Fibroblast of peridontal ligament (primary cell): ENCODE data around the gene LAMA2.
A peak's percentile ranks its signal among the peaks of the same experiment; 100 is the strongest.
"Not testable (repeated sequence)": the region's sequence is repeated elsewhere in the genome, so short reads cannot be mapped to it uniquely, and the experiment has no call there.

Experiments used
- DNase-seq: peaks from one replicate; pipeline ENCODE4 v3.0.0-alpha.2; 2010; ENCODE audit errors: extremely low read depth

The LAMA2 gene

DNA sequence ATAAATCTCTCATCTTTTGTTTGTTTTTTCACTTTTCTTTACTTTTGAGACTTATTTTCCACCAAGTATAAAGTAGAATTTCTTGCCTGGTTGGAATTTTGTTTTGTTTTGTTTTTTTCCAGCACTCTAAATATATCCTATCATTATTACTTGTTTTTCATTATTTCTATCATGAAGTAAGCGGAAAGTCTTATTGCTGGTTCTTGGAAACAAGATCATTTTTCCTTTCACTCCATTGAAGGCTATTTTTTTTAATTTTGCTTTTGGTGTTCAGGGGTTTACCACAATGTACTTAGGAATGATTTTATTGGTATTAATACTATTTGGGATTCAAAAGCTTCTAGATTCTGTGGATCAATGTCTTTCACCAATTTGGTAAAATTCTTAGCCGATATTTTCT lies 190.1 kb downstream of the LAMA2 start:
- DNase-seq: no peak

DNA sequence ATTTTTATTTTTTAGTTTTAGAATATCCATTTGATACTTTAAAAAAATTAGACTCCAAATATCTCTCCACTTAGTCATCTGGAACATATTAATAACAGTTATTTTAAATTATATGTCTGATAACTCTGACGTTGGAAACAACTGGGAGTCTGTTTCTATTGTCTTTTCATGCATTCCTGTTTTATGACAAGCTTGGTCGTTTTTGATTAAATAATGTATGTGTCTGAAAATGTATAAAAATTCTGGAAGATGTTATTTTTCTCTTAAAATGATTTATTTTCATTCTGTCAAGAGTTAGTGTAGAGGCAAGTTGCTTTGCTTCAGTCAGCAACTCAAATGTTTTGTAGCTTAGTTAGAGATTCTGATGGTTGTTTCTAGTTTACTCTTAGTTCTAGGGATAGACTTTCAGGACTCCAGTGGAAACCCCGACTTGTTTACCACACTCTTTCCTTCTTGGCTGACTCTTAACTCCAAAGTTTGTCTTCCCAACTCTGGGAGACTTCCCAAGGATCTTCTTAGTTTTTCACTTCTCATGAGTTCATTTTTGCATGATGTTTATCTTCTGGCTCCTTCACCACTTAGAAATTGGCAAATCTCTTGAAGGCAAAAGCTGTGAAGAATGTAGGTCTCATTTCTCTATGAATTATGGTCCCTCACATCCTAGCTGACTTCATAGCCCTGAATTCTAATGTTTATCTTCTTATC lies 190.9 kb downstream of the LAMA2 start:
- DNase-seq: peak; percentile 82

DNA sequence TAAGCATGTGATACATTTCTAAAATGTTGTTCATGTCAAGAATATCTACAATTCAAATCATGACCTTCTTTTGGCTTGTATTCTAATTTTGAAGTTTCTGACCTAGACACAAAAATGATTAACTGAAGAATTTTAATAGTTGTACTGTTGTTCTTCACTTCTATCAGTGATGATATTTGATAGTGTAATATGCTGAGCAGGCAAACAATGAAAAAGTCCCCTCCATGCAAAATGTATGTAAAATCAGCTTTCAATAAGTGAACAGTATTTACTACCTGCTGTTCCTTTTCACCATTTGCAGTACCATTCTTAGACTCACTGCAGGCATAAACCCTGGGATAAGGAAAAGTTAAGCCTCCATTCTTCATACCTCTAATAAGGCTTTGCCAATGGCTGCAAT lies 201.5 kb downstream of the LAMA2 start:
- no peak for DNase-seq

DNA sequence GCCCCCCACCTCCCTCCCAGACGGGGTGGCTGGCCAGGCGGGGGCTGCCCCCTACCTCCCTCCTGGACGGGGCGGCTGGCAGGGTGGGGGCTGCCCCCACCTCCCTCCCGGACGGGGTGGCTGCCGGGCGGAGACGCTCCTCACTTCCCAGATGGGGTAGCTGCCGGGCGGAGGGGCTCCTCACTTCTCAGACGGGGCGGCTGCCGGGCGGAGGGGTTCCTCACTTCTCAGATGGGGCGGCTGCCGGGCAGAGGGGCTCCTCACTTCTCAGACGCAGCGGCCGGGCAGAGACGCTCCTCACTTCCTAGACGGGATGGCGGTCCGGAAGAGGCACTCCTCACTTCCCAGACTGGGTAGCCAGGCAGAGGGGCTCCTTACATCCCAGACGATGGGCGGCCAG lies 205.5 kb downstream of the LAMA2 start:
- not testable (repeated sequence) for DNase-seq

DNA sequence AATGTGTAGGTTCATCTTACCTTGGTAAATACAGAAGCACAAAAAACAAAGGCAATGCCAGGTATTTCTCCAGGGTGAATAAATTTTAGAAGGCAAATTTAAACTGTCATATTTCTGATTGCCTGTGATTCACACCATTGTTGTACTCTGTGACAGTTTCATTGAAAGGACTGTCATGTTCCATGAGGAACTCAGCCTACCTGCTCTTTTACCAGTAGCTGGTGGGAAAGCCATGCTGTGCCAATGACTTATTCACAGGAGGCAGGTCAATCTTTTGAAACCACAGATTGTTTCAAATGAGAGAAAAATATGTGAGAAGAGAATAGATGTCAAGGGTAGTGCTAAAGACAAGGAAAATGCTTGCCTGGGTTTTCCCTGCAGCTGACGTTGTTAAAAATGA lies 206.4 kb downstream of the LAMA2 start:
- DNase-seq: no peak

DNA sequence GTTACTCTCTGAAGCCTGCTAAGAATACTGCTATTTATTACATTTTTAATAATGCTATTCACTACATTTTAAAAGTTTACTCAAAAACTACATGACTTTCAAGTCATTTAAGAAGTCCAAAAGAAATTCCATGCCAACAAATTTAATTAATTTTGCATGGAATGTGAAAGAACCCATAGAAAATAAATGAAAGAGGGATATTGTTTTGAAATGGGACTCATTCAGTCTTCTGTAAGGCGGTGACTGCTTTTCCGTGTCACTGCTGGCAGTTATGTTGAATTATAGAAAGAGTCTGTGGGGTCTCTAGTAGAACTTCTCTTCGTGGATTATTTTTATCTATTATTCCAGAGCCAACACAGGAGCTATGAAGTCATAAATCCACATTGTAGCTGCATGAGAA lies 211.2 kb downstream of the LAMA2 start:
- no peak for DNase-seq

DNA sequence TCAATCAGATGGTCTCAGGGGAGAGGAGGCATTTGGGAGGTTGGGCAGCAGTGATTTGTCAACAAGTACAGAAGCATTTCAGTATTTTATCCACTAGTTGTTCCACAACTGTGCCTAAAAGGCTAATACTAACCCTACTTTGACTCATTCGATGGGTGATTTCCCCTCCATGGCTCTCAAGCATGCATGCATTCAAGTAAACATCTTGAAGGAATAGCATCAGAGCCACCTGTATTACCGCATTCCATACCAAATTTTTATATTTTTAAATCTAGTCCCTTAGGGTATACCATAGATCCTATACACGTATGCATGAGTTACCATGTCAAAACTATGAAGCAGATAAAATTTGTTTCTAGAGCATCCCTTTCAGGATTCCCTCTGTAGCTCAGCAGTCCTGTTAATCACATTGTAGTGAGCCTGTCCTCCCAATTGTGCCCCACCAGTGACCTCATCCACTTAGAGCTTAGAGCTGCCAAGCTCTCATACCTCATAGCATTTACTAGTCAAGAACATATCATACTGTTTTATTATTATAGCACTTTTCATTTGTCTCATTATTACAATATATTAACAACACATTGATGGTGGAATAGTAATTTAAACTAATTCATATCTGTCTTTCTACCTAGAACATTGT lies 213.8 kb downstream of the LAMA2 start:
- DNase-seq: no peak

DNA sequence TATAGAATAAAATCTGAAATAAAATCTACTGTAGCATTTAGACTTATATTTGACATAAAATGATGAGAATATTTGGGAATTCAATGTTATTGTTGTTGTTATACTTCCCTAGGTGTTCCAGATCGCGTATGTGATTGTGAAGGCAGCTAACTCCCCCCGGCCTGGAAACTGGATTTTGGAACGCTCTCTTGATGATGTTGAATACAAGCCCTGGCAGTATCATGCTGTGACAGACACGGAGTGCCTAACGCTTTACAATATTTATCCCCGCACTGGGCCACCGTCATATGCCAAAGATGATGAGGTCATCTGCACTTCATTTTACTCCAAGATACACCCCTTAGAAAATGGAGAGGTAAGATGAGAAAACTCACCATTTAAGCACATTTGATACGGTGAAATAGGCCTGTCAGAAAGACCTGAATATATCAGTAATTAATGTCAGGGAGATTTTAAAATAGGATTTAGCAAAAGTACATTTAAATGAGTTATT lies 215.2 kb downstream of the LAMA2 start:
- DNase-seq: no peak

DNA sequence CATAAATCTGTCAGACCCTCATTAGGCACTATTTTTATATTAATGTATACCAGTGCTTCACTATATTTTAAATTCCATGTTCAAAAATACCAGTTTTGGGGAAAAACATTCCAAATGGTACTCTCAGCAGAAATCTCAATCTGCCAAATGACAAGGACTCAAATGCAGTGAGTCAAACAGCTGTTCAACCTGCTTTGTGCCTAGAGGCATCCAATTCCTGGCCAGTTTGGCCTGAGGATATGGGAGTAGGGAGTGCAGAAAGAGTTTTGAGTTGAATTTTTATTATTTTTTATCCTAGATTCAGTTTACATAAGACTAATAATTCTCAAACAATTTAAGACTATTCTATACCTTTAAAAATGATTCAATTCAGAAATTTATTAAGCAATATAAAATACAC lies 216.8 kb downstream of the LAMA2 start:
- DNase-seq: no peak

DNA sequence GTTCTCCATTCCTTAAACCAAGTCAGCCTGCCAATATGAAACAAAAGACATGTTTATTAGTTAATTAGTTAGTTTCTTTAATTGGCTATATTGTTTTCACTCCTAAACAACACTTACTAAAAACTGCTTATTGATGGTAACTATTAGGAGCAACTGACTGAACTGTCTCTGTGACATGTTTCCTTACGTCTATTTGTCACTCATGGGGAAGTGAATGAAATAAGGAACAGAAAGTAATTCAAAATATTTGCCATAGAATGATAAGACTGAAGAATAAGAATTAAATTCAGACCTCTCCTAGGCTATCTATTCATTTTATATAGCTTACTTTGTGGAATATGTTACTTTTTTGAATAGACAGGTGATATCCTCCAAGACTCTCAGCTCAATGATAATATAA lies 217.2 kb downstream of the LAMA2 start:
- DNase-seq: no peak

DNA sequence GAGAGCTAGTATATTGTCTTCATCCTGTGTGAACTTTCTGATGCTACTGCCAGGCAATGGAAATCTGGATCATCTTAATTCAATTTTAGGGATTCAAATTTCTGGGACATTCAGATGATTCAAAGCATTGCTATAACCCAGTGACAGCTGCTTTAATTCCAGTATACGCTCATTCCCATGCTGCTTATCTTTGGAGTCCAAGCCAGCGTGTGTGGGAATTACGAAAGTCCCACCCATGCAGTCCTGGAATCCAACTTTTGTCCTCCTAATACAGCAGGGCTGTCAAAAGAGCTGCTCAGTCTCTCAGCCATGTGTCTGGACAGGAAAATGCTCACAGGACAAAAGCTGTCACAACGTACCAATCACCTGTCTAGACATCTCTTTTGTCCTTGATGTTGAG lies 219.8 kb downstream of the LAMA2 start:
- DNase-seq: no peak

DNA sequence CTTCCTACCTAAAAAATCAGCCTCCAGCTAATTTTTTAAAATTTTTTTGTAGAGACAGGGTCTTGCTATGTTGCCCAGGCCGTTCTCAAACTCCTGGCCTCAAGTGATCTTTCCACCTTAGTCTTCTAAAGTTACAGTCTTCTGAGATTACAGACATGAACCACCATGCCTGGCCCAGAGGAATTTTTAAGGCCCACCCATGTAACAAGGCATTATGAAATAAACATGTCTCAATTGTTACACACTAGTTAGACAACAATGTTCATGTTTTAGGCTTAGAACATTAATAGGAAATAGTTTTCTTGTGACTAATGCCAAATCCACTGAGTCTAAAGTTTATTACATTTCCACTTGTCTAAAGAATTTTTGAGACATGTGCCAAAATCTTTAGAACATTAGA lies 221.2 kb downstream of the LAMA2 start:
- peak; percentile 36 for DNase-seq

DNA sequence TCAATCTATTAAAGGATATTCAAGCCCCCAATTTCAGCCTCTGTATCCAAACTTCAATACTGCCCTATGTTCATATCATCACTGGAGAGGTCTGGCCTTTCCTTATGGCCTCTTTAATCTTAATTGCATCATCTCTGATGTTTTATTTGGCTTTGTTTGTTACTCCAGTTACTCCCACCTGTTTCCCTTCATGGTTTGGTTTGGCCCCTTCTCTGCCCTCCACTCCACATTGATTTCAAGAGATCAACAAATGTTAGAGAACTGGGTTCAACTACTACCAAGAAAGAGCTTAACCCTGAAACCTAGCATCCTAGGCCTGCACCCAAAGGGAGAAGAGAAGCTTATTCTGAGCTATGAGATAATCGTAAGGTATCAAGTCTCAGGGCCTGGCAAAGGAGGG lies 221.6 kb downstream of the LAMA2 start:
- no peak for DNase-seq

DNA sequence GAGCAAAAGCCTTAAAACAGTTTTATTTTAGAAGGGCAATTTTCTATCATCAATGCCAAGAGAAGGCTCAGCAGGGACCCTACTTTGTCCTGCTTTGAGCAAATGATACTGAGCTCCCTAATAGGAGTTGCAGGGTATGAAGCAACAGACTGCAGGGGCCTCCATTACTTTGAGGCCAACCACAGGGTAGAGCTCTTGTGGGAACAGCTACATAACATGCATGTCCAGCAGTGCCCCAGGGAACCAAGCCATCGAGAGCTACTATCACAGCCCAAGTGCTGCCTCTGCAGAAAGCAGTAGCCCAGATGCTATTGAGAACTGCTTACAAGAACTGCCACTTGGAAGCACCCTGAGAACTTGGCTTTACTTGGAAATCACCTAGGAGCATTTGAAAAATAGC lies 222.1 kb downstream of the LAMA2 start:
- peak; percentile 36 for DNase-seq

DNA sequence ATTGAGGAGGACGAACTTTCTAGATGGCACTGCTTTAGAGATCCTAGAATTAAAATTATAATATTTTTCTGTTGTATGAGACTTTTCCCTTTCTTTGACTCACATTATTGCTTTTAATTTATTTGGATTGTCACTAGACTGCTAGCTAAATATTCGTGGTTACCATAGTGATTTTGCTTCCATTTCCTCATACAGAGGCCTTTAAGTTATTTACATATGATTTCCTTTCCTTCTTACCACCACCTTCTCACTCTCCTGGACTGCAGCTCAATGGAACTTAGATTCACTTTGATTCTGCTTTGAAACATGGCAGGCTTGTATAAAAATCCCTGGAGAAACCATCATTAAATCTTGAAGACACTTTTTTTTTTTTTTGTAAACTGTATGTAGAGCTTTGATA lies 222.9 kb downstream of the LAMA2 start:
- no peak for DNase-seq

DNA sequence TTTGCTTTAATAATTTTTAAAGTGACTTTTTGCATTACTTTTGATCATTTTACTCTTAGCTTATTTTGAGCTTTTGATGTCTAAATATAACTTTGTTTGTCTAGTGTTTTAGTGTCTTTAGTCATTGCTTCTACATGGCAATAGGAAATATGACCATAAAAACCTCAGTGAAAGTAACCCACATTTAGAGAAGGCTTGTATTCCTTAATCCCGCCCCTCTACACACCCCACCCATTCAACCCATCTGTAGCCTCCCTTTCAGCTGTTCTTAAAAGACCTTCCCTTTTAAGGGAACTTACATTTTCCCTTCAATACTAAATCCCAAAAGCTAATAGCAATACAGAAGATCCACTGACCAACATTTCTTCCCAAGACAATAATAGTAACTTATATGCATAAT lies 225.4 kb downstream of the LAMA2 start:
- DNase-seq: no peak

DNA sequence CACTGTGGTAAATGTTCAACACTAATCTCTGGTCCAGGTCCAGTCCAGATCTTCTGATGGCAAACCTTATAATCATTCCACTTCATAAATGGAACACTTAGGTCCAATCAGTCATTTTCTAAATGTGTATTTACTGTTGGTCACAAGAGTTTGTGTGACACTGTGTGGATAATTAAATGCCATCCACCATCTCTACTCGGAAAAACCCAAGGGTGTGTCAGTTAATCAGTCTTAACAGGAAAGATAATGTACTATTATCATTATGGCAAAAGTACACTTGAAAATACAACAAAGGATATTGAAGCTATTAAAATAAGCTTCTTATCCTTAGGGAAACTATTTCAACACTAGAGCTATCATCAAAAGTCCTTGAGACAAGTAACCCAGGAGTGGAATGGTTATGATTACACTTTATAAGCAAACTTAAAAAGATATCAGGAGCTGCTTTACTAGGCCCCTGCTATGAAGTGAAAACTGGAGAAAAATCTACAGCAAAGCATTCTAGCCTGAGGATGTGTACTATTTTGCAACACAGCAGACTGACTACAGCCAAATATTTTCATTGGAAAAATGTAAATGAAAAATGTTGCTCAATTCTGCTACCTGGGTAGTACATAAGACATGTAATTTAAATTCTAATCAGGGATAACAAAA lies 227.9 kb downstream of the LAMA2 start:
- peak; percentile 22 for DNase-seq

DNA sequence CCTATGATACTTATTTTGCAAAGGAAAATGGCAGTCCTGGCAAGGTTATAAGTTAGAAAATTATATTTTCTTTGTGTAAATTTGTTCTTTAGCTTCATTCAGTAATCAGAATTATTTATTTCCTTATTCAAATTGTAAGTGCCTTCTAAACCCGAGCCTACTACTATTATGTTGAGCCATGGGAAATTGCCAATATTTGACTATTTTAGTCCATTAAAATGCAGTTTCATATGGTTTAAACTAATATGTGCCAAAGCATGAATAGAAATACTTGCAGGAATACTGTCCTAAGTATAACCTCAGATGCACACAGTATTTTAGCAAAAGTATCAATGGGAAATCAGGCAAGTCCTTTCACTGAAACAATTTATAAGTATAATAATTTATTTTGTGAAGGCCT lies 228.4 kb downstream of the LAMA2 start:
- no peak for DNase-seq

DNA sequence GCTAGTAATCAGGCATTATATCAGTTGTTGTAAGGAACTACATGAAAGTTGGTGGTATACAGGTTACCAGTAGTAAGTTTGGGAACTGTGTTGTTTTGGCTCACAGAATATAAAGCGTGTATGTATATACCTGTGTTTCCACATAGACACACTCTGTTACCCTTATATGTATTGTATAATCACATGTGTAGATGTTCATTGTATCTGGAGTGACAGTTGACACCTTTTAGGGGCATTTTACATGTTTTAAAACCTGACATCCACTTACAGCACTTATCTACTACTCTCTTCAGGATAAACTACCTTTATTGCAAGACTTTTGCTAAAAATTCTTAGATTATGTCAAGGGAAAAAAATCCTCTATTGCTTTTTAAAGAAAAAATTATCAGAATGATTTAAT lies 228.9 kb downstream of the LAMA2 start:
- DNase-seq: no peak

DNA sequence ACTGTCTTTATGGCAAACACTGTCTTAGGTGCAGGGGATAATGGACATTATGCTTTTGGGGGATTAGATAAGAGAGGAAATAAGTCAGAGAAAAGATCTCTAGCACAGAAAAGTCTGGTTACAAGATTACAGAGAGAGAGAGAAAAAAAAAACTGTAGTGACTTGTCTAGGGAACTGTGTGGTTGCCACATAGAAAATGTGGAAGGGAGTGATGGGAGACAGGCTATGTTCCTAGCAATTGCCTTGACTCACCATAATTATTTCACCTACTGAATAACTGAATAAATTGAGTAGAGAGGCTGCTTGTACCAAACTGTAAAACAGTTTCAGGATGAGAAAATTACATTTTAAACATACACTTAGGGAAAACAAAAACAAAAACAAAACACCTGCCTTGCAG lies 229.7 kb downstream of the LAMA2 start:
- no peak for DNase-seq

DNA sequence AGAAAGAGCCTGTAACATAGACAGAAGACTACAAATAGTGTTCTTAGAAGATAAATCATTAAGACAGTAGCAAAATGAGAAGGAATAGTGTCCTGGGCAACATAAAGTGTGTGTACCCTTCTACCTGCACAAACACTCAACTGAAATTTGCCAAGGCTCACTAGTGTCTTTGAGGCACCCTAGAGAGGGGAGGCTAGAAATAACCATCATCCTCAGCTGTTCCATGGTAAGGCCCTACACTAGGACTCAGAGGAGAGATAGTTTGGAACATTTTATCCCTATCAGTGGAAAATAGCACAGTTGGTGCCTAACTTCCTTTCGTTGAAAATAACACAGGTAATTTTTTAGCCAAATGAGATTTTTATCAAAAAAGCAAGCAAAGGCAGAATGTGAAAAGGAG lies 230.7 kb downstream of the LAMA2 start:
- no peak for DNase-seq

DNA sequence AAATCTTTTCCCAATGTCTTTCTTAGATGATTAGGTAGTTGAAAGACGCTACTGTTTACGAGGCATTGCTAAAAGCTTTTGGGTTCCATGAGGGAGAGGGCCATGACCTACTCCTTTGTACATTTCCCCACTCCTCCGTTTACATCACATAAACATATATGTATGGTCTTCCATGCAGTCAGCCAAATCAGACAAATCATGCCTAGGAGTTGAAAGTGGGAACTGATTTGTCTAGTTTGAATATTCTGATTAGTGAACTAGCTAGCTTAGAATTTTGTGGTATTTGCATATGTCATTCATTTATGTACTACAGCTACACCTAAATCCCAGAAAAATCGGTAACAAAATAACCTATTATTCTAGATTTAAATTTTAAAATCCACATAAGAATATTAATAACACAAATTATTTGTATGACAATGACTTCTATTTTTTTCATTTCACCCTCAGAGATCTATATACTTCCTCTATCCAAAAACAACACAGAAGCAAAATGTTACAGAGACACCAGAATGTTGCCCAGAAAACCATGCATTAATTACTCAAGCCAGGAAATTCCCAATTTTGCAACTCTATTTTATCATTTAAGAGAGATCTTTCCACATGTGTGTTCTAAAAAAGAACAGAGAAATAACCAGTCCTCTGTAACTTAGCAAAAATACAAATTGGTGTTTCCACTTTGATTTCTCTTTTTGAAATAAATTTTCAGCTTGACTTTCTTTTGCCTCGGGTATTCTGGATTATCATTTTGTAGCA lies 231.9 kb downstream of the LAMA2 start:
- DNase-seq: peak; percentile 35
